Adrenal gland (tissue), 12 donors: ENCODE measurements around the gene ATP9A. TPM values are rescaled to one million over a fixed set of nuclear protein-coding genes. Genes with fewer than 3 reads are reported as not detected.
"Not testable (repeated sequence)": the region's sequence is repeated elsewhere in the genome, so short reads cannot be mapped to it uniquely, and the experiment has no call there.

Source experiments
- DNase-seq, 7 donors: peaks; one replicate each; pipeline ENCODE4 v3.0.0-alpha.2; 2019 to 2020
- H3K27ac ChIP-seq, 5 donors: fragments of 200-600 bp; sonication (generic) in 4 of 5; 1 replicate in 3 of 5; 2 replicates in 2 of 5; pipeline versions ENCODE4 v1.5.1 to v1.8.0; 2016 to 2020; ENCODE audit warnings: mild to moderate bottlenecking in 1 of 5
- H3K27me3 ChIP-seq: fragments of 200-600 bp; 2 replicates; pipeline ENCODE4 v1.8.0; 2021
- H3K36me3 ChIP-seq, 2 donors: fragments of 200-600 bp; replicated peaks in 1 of 2; 1 replicate in 1 of 2; 2 replicates in 1 of 2; pipeline versions ENCODE4 v1.5.1 to v1.8.0; 2018 to 2022
- H3K4me1 ChIP-seq, 2 donors: fragments of 200-600 bp; replicated peaks in 1 of 2; 1 replicate in 1 of 2; 2 replicates in 1 of 2; pipeline versions ENCODE4 v1.5.1 to v1.8.0; 2018 to 2021
- H3K4me3 ChIP-seq, 4 donors: fragments of 200-600 bp; sonication (generic) in 3 of 4; one replicate each; pipeline ENCODE4 v1.5.1; 2016 to 2018
- H3K9me3 ChIP-seq, 3 donors: fragments of 200-600 bp; sonication (generic) in 1 of 3; replicated peaks in 1 of 3; 1 replicate in 2 of 3; 2 replicates in 1 of 3; pipeline versions ENCODE4 v1.5.1 to v1.8.0; 2016 to 2021
- CTCF ChIP-seq, 6 experiments: fragments of 450-650 bp in 4 of 6; fragments of 200-600 bp in 2 of 6; sonication (generic) in 1 of 6; IDR thresholded peaks; 1 replicate in 5 of 6; 2 replicates in 1 of 6; pipeline versions ENCODE4 v1.5.1 to v1.8.0; 2016 to 2021; ENCODE audit warnings: antibody characterized with exemption in 6 of 6, mild to moderate bottlenecking in 2 of 6, moderate library complexity in 1 of 6
- POLR2A ChIP-seq, 2 donors: fragments of 450-650 bp; IDR thresholded peaks; one replicate each; pipeline ENCODE4 v1.6.1; 2017; ENCODE audit warnings: antibody characterized with exemption in 2 of 2, mild to moderate bottlenecking in 2 of 2, moderate library complexity in 1 of 2
- WGBS, 4 donors: extraction: QIAGEN DNeasy Blood & Tissue Kit in 2 of 4; methylation state at CpG; one replicate each; pipeline versions ENCODE4 v1.1.5 to v1.1.7; 2013 to 2017; 5-methylcytosine and 5-hydroxymethylcytosine counted together
- intact Hi-C, 2 donors: fragments of 100-400 bp; cut with DNase I; formaldehyde crosslinking; loops; one replicate each; pipeline versions ENCODE4 v1.14.1 to v1.15.0; 2022 to 2023
- polyA plus RNA-seq, 3 donors: library from polyadenylated mRNA; stranded (reverse); fragments of 200-250 nt in 2 of 3; fragments of 350-450 nt in 1 of 3; fragmentation: Illumina TruSeq in 1 of 3; extraction: RNeasy Lipid Tissue Mini Kit (QIAGEN cat#74804) in 1 of 3; gene quantifications; one replicate each; pipeline ENCODE4 v1.2.3, GENCODE V29; 2013 to 2014
- total RNA-seq, 9 donors: library from RNA; depleted of rRNA in 4 of 9; stranded (reverse); fragments of >200 nt in 4 of 9; fragments of 120-200 nt in 1 of 9; fragmentation: NEBNext Ultra II Directional in 1 of 9; extraction: Animal tissue kit (Norgen Biotek cat#: 25700) in 1 of 9; gene quantifications; one replicate each; pipeline versions ENCODE4 v1.1.0 to v1.2.4, GENCODE V29; 2013 to 2023
- donor health status: healthy with polysubstance abuse.
- donor health status: Bipolar disorder and iron deficiency.
- donor health status: DM: yes; HTN: yes; CAD: no.
- donor health status: DM: no; HTN: no; CAD: no.
- donor health status: DM: no; HTN: no; CAD: no.
- donor health status: DM: yes; HTN: yes; CAD: no.

ATP9A gene
- total and polyA plus RNA-seq, 12 donors = 3.7 to 34.5 (median 16.7) TPM

GRCh38 chr20:51688600-51689244 is 79.5 kb downstream of the ATP9A start:
- Histone ChIP-seq H3K27ac (no peak overlapping the region), H3K4me1 (no peaks in the 10 kb centered on the region), H3K27me3 (no peaks in the 10 kb centered on the region), H3K9me3 (no peaks in the 10 kb centered on the region), H3K36me3 (no peaks in the 10 kb centered on the region), H3K4me3 (no peak overlapping the region)
- WGBS, 4 donors = 85 to 90% (median 86%) methylated on average over 19 of the region's 19 CpGs
- TF ChIP-seq POLR2A (IDR thresholded peaks at IDR 0.05) = no peak
- TF ChIP-seq CTCF (IDR thresholded peaks at IDR 0.05) = no peak
- no peak for DNase-seq
- intact Hi-C loops = no loop called here

- TF ChIP-seq CTCF (IDR thresholded peaks at IDR 0.05) (no peak), POLR2A (IDR thresholded peaks at IDR 0.05) (no peak)
- 80 to 95% (median 91%) methylated on average over 3 of the region's 3 CpGs for WGBS, 4 donors
- no peak for DNase-seq
- no peaks in the 10 kb centered on the region for H3K27me3 ChIP-seq
- H3K9me3 ChIP-seq = no peaks in the 10 kb centered on the region
- intact Hi-C loops = no loop called here
- no peak overlapping the region for H3K4me3 ChIP-seq
- no peaks in the 10 kb centered on the region for H3K36me3 ChIP-seq
- H3K4me1 ChIP-seq = no peaks in the 10 kb centered on the region
- no peak overlapping the region for H3K27ac ChIP-seq
Measured at GRCh38 chr20:51687630-51688029, 80.6 kb downstream of the ATP9A start.

- Histone ChIP-seq H3K9me3 (no peaks in the 10 kb centered on the region), H3K27me3 (no peaks in the 10 kb centered on the region), H3K4me3 (no peak overlapping the region), H3K27ac (no peak overlapping the region), H3K36me3 (no peaks in the 10 kb centered on the region), H3K4me1 (no peaks in the 10 kb centered on the region)
- no peak for DNase-seq
- WGBS, 4 donors = 66 to 89% (median 83%) methylated on average over 8 of the region's 8 CpGs
- intact Hi-C loops = no loop called here
- no peak for TF ChIP-seq CTCF (IDR thresholded peaks at IDR 0.05)
- no peak for TF ChIP-seq POLR2A (IDR thresholded peaks at IDR 0.05)
Measured at GRCh38 chr20:51687108-51687507, 81.1 kb downstream of the ATP9A start.

GRCh38 chr20:51685494-51685893 is 82.7 kb downstream of the ATP9A start:
- intact Hi-C loops, H3K9me3 ChIP-seq, H3K27ac ChIP-seq, H3K4me3 ChIP-seq, DNase-seq, H3K36me3 ChIP-seq, H3K4me1 ChIP-seq, H3K27me3 ChIP-seq: not testable (repeated sequence)
- WGBS, 4 donors = 73 to 90% (median 79%) methylated on average over 2 of the region's 2 CpGs

GRCh38 chr20:51680067-51680749 is 88.0 kb downstream of the ATP9A start:
- DNase-seq = no peak
- 85 to 91% (median 89%) methylated on average over 10 of the region's 10 CpGs for WGBS, 4 donors

More at GRCh38 chr20:51680067-51680749, 88.0 kb downstream of the ATP9A start:
- H3K4me3 ChIP-seq = no peak overlapping the region
- intact Hi-C loops = no loop called here
- H3K9me3 ChIP-seq = no peaks in the 10 kb centered on the region
- no peaks in the 10 kb centered on the region for H3K27me3 ChIP-seq
- H3K36me3 ChIP-seq = no peaks in the 10 kb centered on the region
- no peak overlapping the region for H3K27ac ChIP-seq
- H3K4me1 ChIP-seq = no peaks in the 10 kb centered on the region
- TF ChIP-seq CTCF (IDR thresholded peaks at IDR 0.05) (no peak), POLR2A (IDR thresholded peaks at IDR 0.05) (no peak)
